A549 (cell line): ENCODE measurements around the gene ESRRB. TPM values are rescaled to one million over a fixed set of nuclear protein-coding genes. Genes with fewer than 3 reads are reported as not detected.

Source experiments
- ATAC-seq, 2 experiments: fragments of 200-7000 bp in 1 of 2; fragments of >200 bp in 1 of 2; cut with Nextera tagmentation in 1 of 2; cut with Tn5 transposase in 1 of 2; 3 replicates each; pipeline versions ENCODE4 v1.8.0 to v1.9.1; 2018 to 2020; ENCODE audit warnings: mild to moderate bottlenecking in 1 of 2, moderate library complexity in 1 of 2
- CTCF ChIA-PET: fragments of 300-600 bp; sonication (Branson Sonifier 250); formaldehyde crosslinking; extraction: SDS; loops from one replicate; lab custom pipeline; 2021; ENCODE audit warnings: antibody characterized with exemption, inconsistent platforms; lab: Yijun Ruan, JAX
- POLR2A ChIA-PET: fragments of 350-600 bp; formaldehyde crosslinking; extraction: SDS; loops from one replicate; lab custom pipeline; 2021; ENCODE audit warnings: antibody characterized with exemption, inconsistent platforms; lab: Yijun Ruan, JAX
- DNase-seq, 2 experiments: peaks; one replicate each; pipeline versions ENCODE4 v3.0.0 to v3.0.0-alpha.2; 2011 to 2016; ENCODE audit warnings: low read depth in 1 of 2, low spot score in 1 of 2
- FAIRE-seq: peaks from 2 replicates; lab custom pipeline; 2011; peaks lifted over from hg19 to GRCh38; lab: Jason Lieb, UNC
- H3K27ac ChIP-seq, 2 experiments: fragments of >200 bp; sonication (Bioruptor Twin); formaldehyde crosslinking; 3 replicates each; pipeline ENCODE4 v1.5.1; 2016 to 2017
- H3K4me1 ChIP-seq: fragments of >200 bp; sonication (Bioruptor Twin); formaldehyde crosslinking; 3 replicates; pipeline ENCODE4 v1.6.1; 2016
- H3K4me2 ChIP-seq: fragments of >200 bp; sonication (Bioruptor Twin); formaldehyde crosslinking; 3 replicates; pipeline ENCODE4 v1.6.1; 2016
- H3K4me3 ChIP-seq: fragments of >200 bp; sonication (Bioruptor Twin); formaldehyde crosslinking; 3 replicates; pipeline ENCODE4 v1.5.1; 2016
- H3K9me3 ChIP-seq: fragments of >200 bp; sonication (Bioruptor Twin); formaldehyde crosslinking; 3 replicates; pipeline ENCODE4 v1.6.1; 2016
- CHD4 ChIP-seq: fragments of 200-600 bp; sonication (generic); IDR thresholded peaks from 2 replicates; pipeline ENCODE4 v1.6.1; 2016; ENCODE audit warnings: antibody characterized with exemption, mild to moderate bottlenecking, borderline replicate concordance
- CTCF ChIP-seq: fragments of >200 bp; sonication (Bioruptor Twin); formaldehyde crosslinking; IDR thresholded peaks from 3 replicates; pipeline ENCODE4 v1.5.1; 2016
- EP300 ChIP-seq, 2 experiments: fragments of >200 bp; sonication (Bioruptor Twin); formaldehyde crosslinking; IDR thresholded peaks; 2 replicates in 1 of 2; 3 replicates in 1 of 2; pipeline ENCODE4 v1.6.1; 2016 to 2017
- FOSB ChIP-seq: fragments of 250-450 bp; sonication (Bioruptor Pico); IDR thresholded peaks from 2 replicates; pipeline ENCODE4 v1.5.0; 2020; ENCODE audit warnings: mild to moderate bottlenecking, moderate library complexity
- FOSL2 ChIP-seq, 2 experiments: fragments of 450-650 bp in 1 of 2; fragments of >200 bp in 1 of 2; sonication (Bioruptor Twin) in 1 of 2; formaldehyde crosslinking; IDR thresholded peaks; 2 replicates each; pipeline versions ENCODE4 v1.5.0 to v1.6.1; 2016 to 2020; ENCODE audit warnings: mild to moderate bottlenecking in 1 of 2, moderate library complexity in 1 of 2
- GATA3 ChIP-seq: IDR thresholded peaks from 2 replicates; pipeline ENCODE4 v1.6.1; 2012; ENCODE audit warnings: borderline replicate concordance
- HDAC2 ChIP-seq: fragments of 200-600 bp; sonication (generic); IDR thresholded peaks from 2 replicates; pipeline ENCODE4 v1.6.1; 2016
- HMGXB4 ChIP-seq: fragments of 250-450 bp; sonication (Bioruptor Pico); IDR thresholded peaks from 2 replicates; pipeline ENCODE4 v1.5.0; 2021; ENCODE audit warnings: mild to moderate bottlenecking, moderate library complexity, borderline replicate concordance
- HOXB5 ChIP-seq: fragments of 250-450 bp; sonication (Bioruptor Pico); IDR thresholded peaks from 2 replicates; pipeline ENCODE4 v1.5.0; 2020; ENCODE audit warnings: mild to moderate bottlenecking, moderate library complexity
- JUNB ChIP-seq: fragments of >200 bp; sonication (Bioruptor Twin); formaldehyde crosslinking; IDR thresholded peaks from 2 replicates; pipeline ENCODE4 v1.6.1; 2016
- MAFK ChIP-seq: fragments of 450-650 bp; IDR thresholded peaks from 2 replicates; pipeline ENCODE4 v1.6.1; 2014; ENCODE audit not compliant: partially characterized antibody
- MAZ ChIP-seq: fragments of 150-350 bp; IDR thresholded peaks from 2 replicates; pipeline ENCODE4 v1.6.1; 2014; ENCODE audit warnings: antibody characterized with exemption, low read depth, low read length, borderline replicate concordance
- PHF8 ChIP-seq: fragments of 200-600 bp; sonication (generic); IDR thresholded peaks from 2 replicates; pipeline ENCODE4 v1.6.1; 2016; ENCODE audit warnings: low read depth, mild to moderate bottlenecking, antibody characterized with exemption, moderate library complexity, borderline replicate concordance
- REST ChIP-seq: fragments of 200-600 bp; sonication (generic); IDR thresholded peaks from 2 replicates; pipeline ENCODE4 v1.6.1; 2016; ENCODE audit warnings: antibody characterized with exemption, mild to moderate bottlenecking, moderate library complexity
- RNF2 ChIP-seq: fragments of 200-600 bp; sonication (generic); IDR thresholded peaks from 2 replicates; pipeline ENCODE4 v1.6.1; 2016; ENCODE audit warnings: low read depth, mild to moderate bottlenecking, antibody characterized with exemption, moderate library complexity, borderline replicate concordance
- ZC3H11A ChIP-seq: fragments of 450-650 bp; IDR thresholded peaks from 2 replicates; pipeline ENCODE4 v1.6.1; 2014; ENCODE audit warnings: antibody characterized with exemption, mild to moderate bottlenecking
- ZFP36 ChIP-seq: fragments of 450-650 bp; IDR thresholded peaks from 2 replicates; pipeline ENCODE4 v1.6.1; 2014; ENCODE audit warnings: borderline replicate concordance; ENCODE audit not compliant: partially characterized antibody
- ZNF302 ChIP-seq: fragments of 250-450 bp; sonication (Bioruptor Pico); IDR thresholded peaks from 2 replicates; pipeline ENCODE4 v1.9.0; 2021; ENCODE audit warnings: inconsistent platforms, mild to moderate bottlenecking, moderate library complexity
- WGBS: methylation state at CpG from one replicate; pipeline ENCODE4 v1.1.6; 2017; ENCODE audit errors: missing lambda C conversion rate; 5-methylcytosine and 5-hydroxymethylcytosine counted together
- polyA plus RNA-seq, 4 experiments: library from polyadenylated mRNA; depleted of rRNA in 3 of 4; stranded (reverse); fragments of >200 nt; fragmentation: RNase III in 1 of 4; extraction: RNeasy Plus Mini Kit Qiagen cat#74134 plus additional on column Dnase treatment in 1 of 4; gene quantifications; 2 replicates in 3 of 4; 3 replicates in 1 of 4; pipeline ENCODE4 v1.2.3, GENCODE V29; 2011 to 2017
- TF ChIP-seq, protein P1 (sequence below): fragments of >200 bp; sonication (Bioruptor Twin); formaldehyde crosslinking; IDR thresholded peaks from 2 replicates; pipeline ENCODE4 v1.6.1; 2016
- TF ChIP-seq, protein P2 (sequence below): fragments of >200 bp; sonication (Bioruptor Twin); formaldehyde crosslinking; IDR thresholded peaks from 3 replicates; pipeline ENCODE4 v1.6.1; 2016

The ESRRB gene
- polyA plus RNA-seq, 2 of the 4 experiments (the other 2 are of a cell fraction) = 0.15 to 0.19 TPM

- Histone ChIP-seq H3K4me2 (no peak overlapping the region), H3K4me3 (no peak overlapping the region), H3K9me3 (no peaks in the 10 kb centered on the region), H3K27ac (no peak overlapping the region), H3K4me1 (no peaks in the 10 kb centered on the region)
- TF ChIP-seq ZNF302 (no peak), JUNB (no peak), HOXB5 (CRISPR knock-in tag) (no peak), REST (no peak), ZC3H11A (no peak), PHF8 (no peak), HDAC2 (no peak), GATA3 (no peak), FOSB (CRISPR knock-in tag) (no peak)
- TF ChIP-seq, protein P1, sequence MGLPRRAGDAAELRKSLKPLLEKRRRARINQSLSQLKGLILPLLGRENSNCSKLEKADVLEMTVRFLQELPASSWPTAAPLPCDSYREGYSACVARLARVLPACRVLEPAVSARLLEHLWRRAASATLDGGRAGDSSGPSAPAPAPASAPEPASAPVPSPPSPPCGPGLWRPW = no peak
- TF ChIP-seq, protein P2, sequence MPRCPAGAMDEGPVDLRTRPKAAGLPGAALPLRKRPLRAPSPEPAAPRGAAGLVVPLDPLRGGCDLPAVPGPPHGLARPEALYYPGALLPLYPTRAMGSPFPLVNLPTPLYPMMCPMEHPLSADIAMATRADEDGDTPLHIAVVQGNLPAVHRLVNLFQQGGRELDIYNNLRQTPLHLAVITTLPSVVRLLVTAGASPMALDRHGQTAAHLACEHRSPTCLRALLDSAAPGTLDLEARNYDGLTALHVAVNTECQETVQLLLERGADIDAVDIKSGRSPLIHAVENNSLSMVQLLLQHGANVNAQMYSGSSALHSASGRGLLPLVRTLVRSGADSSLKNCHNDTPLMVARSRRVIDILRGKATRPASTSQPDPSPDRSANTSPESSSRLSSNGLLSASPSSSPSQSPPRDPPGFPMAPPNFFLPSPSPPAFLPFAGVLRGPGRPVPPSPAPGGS = no peak
- ChIA-PET CTCF (interaction anchor here (0.6 to 1.2 kb wide), 2 partner anchors 11 to 52 kb away, joined by 3 to 4 read pairs; no protein-coding TSS in a partner anchor), POLR2A (no interaction called here)
- WGBS = 67% methylated on average over 8 of the region's 11 CpGs
- ATAC-seq (no peak), DNase-seq (no peak), FAIRE-seq (no peak)
Measured at GRCh38 chr14:76462330-76462729, 86.4 kb downstream of the ESRRB start.

DNA sequence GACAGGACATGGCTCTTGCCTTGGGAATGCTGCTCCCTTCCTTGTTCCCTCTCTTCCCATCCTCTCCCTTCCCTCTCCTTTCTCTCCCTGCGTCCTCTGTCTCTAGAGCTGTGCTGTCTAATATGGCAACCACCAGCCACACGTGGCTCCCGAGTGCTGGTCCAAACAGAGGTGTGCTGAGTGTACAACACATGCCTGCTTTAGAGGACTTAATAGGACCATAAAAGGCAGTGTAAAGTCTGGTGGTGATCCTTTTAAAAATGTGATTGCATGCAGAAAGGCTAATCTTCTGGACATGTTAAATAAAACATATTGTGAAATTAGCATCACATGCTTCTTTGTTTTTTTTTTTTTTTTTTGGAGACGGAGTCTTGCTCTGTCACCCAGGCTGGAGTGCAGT lies 87.2 kb downstream of the ESRRB start:
- 44% methylated on average over 4 of the region's 4 CpGs for WGBS
- DNase-seq (no peak), FAIRE-seq (no peak)
- no peak overlapping the region for H3K4me3 ChIP-seq
- no peaks in the 10 kb centered on the region for H3K9me3 ChIP-seq
- no peaks in the 10 kb centered on the region for H3K4me1 ChIP-seq
- CTCF ChIA-PET = interaction anchor here (1.2 kb wide), 1 partner anchor 10 kb away, joined by 4 read pairs; no protein-coding TSS in a partner anchor
- no peak overlapping the region for H3K27ac ChIP-seq
- TF ChIP-seq HMGXB4 = no peak
- TF ChIP-seq FOSL2 (IDR thresholded peaks at IDR 0.05) = no peak
- no peak for TF ChIP-seq FOSL2 (CRISPR knock-in tag; IDR thresholded peaks at IDR 0.05)
- no peak for TF ChIP-seq FOSB (CRISPR knock-in tag)
- TF ChIP-seq ZFP36 = no peak
- no peak for TF ChIP-seq MAFK
- TF ChIP-seq MAZ = no peak
- TF ChIP-seq EP300 (IDR thresholded peaks at IDR 0.05) = no peak
- no peak for TF ChIP-seq RNF2
- TF ChIP-seq CHD4 = no peak
- no peak for TF ChIP-seq CTCF
- TF ChIP-seq, all 56 proteins: peak for 0
- POLR2A ChIA-PET = no interaction called here
- no peak for ATAC-seq
- no peak overlapping the region for H3K4me2 ChIP-seq
